HG02938 (cell line): Measurements from ENCODE around the gene SMG6.
"Not testable (repeated sequence)": the region's sequence is repeated elsewhere in the genome, so short reads cannot be mapped to it uniquely, and the experiment has no call there.

Experiments used
- ATAC-seq: cut with Tn5 transposase; IDR thresholded peaks from one replicate; pipeline ENCODE4 v1.9.1; 2021; ENCODE audit warnings: mild to moderate bottlenecking, moderate library complexity; ENCODE audit not compliant: unreplicated experiment

Gene SMG6

GRCh38 chr17:2207815-2208515, 95.6 kb downstream of the SMG6 start:
- no peak for ATAC-seq

GRCh38 chr17:2204393-2204792, 99.2 kb downstream of the SMG6 start:
- no peak for ATAC-seq

- ATAC-seq = no peak
These were observed 99.8 kb downstream of the SMG6 start for GRCh38 chr17:2203818-2204217.

GRCh38 chr17:2202996-2203575, 100.5 kb downstream of the SMG6 start:
- ATAC-seq = no peak

- ATAC-seq = no peak
These were observed 101.1 kb downstream of the SMG6 start for GRCh38 chr17:2202302-2202995.

GRCh38 chr17:2199386-2199785, 104.2 kb downstream of the SMG6 start:
- not testable (repeated sequence) for ATAC-seq

GRCh38 chr17:2198927-2199326, 104.7 kb downstream of the SMG6 start:
- no peak for ATAC-seq

- no peak for ATAC-seq
These were observed 106.3 kb downstream of the SMG6 start for GRCh38 chr17:2197271-2197670.

GRCh38 chr17:2195729-2196128, 107.9 kb downstream of the SMG6 start:
- ATAC-seq = no peak

GRCh38 chr17:2194889-2195335, 108.7 kb downstream of the SMG6 start:
- no peak for ATAC-seq

GRCh38 chr17:2192367-2193057, 111.1 kb downstream of the SMG6 start:
- ATAC-seq = no peak

GRCh38 chr17:2191785-2192184, 111.8 kb downstream of the SMG6 start:
- ATAC-seq = no peak

GRCh38 chr17:2191227-2191626, 112.4 kb downstream of the SMG6 start:
- ATAC-seq = no peak

GRCh38 chr17:2190014-2190413, 113.6 kb downstream of the SMG6 start:
- no peak for ATAC-seq

- no peak for ATAC-seq
These were observed 114.5 kb downstream of the SMG6 start for GRCh38 chr17:2188971-2189630.

GRCh38 chr17:2187758-2188157, 115.8 kb downstream of the SMG6 start:
- ATAC-seq = no peak

- no peak for ATAC-seq
These were observed 116.6 kb downstream of the SMG6 start for GRCh38 chr17:2186937-2187336.

- ATAC-seq = no peak
These were observed 118.3 kb downstream of the SMG6 start for GRCh38 chr17:2184993-2185931.

GRCh38 chr17:2183346-2183745, 120.2 kb downstream of the SMG6 start:
- no peak for ATAC-seq

- ATAC-seq = no peak
These were observed 121.6 kb downstream of the SMG6 start for GRCh38 chr17:2181897-2182448.
